HG02642 (cell line): ENCODE results near the gene DIABLO.

Experiments used
- ATAC-seq: cut with Tn5 transposase; IDR thresholded peaks from one replicate; pipeline ENCODE4 v1.9.1; 2021; ENCODE audit warnings: mild to moderate bottlenecking; ENCODE audit not compliant: unreplicated experiment, poor library complexity

The DIABLO gene

DNA sequence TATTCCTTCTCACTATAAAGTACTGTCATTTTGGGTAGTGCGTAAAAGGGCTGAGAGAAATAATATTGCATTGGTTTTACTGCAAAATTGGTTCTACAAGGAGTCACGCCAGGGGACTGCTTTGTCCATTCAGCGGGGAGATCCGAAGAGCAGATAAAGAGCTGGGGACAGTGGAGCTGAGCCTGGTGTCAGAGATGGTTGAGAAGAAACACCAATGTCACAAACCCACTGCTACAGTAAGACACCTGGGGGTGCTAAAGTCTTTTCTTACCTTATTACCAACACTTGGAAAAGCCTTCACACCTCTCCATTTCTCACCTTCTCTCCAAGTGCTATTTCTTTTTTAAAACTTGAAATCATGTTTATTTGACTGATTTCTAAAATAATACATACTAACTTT, 66.0 kb downstream of the DIABLO start:
- ATAC-seq = no peak

DNA sequence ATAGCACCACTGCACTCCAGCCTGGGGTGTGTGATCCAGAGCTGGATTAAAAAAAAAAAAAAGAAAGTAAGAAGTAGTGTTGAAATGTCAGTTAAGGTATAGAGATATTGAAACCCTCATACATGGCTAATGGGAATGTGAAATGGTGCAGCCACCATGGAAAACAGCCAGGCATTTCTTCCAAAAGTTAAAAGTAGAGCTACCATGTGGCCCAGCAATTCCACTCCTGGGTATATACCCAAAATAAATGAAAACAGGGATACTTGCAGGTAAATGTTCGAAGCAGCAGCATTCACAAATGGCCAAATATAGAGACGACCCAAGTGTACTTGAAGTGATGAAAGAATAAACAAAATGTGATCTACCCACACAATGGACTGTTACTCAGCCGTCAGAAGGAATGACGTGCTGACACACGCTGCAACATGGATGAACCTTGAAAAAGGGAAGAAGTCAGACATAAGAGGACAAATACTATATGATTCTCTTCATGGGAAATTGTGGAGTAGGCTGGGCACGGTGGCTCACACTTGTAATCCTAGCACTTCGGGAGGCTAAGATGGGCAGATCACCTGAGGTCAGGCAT, 67.1 kb downstream of the DIABLO start:
- ATAC-seq = no peak
